Myocyte (in vitro differentiated cells): ENCODE measurements around the gene CACNA1D. TPM values are rescaled to one million over a fixed set of nuclear protein-coding genes. Genes with fewer than 3 reads are reported as not detected.

Experiments used
- DNase-seq: peaks from one replicate; pipeline ENCODE4 v3.0.0-alpha.2; 2012; ENCODE audit warnings: low read depth
- total RNA-seq: library from RNA; depleted of rRNA; stranded (reverse); fragments of >200 nt; gene quantifications from 2 replicates; pipeline ENCODE4 v1.2.3, GENCODE V29; 2014

CACNA1D gene
- total RNA-seq, 1 donor from 2014 or later, result not detected

GRCh38 chr3:53744351-53744750 lies 249.9 kb downstream of the CACNA1D start:
- peak; percentile 37 for DNase-seq

- no peak for DNase-seq
Observed at GRCh38 chr3:53747559-53747958, 253.1 kb downstream of the CACNA1D start.

GRCh38 chr3:53748512-53749271 lies 254.3 kb downstream of the CACNA1D start:
- no peak for DNase-seq

GRCh38 chr3:53749448-53749847 lies 255.0 kb downstream of the CACNA1D start:
- no peak for DNase-seq

GRCh38 chr3:53750253-53751210 lies 256.1 kb downstream of the CACNA1D start:
- no peak for DNase-seq

- no peak for DNase-seq
Observed at GRCh38 chr3:53753518-53754183, 259.2 kb downstream of the CACNA1D start.

GRCh38 chr3:53754325-53754724 lies 259.9 kb downstream of the CACNA1D start:
- no peak for DNase-seq

- no peak for DNase-seq
Observed at GRCh38 chr3:53758846-53759245, 264.4 kb downstream of the CACNA1D start.

GRCh38 chr3:53763353-53763752 lies 268.9 kb downstream of the CACNA1D start:
- DNase-seq, result no peak

- DNase-seq, result no peak
Observed at GRCh38 chr3:53764026-53764775, 269.8 kb downstream of the CACNA1D start.

- DNase-seq, result no peak
Observed at GRCh38 chr3:53765753-53766152, 271.3 kb downstream of the CACNA1D start.

GRCh38 chr3:53766706-53767105 lies 272.3 kb downstream of the CACNA1D start:
- DNase-seq, result no peak

- DNase-seq, result no peak
Observed at GRCh38 chr3:53768478-53769459, 274.4 kb downstream of the CACNA1D start.

- no peak for DNase-seq
Observed at GRCh38 chr3:53772562-53772961, 278.2 kb downstream of the CACNA1D start.

- DNase-seq, result peak; percentile 5
Observed at GRCh38 chr3:53773021-53773436, 278.6 kb downstream of the CACNA1D start.

GRCh38 chr3:53773611-53774368 lies 279.4 kb downstream of the CACNA1D start:
- peak; percentile 60 for DNase-seq

GRCh38 chr3:53774414-53774813 lies 280.0 kb downstream of the CACNA1D start:
- DNase-seq, result no peak

GRCh38 chr3:53775018-53775417 lies 280.6 kb downstream of the CACNA1D start:
- DNase-seq, result no peak

- DNase-seq, result no peak
Observed at GRCh38 chr3:53775834-53776251, 281.4 kb downstream of the CACNA1D start.
